Measurements from ENCODE around the gene WSB1. TPM values are rescaled to one million over a fixed set of nuclear protein-coding genes. Genes with fewer than 3 reads are reported as not detected.
A peak's percentile ranks its signal among the peaks of the same experiment; 100 is the strongest.
"Not testable (repeated sequence)": the region's sequence is repeated elsewhere in the genome, so short reads cannot be mapped to it uniquely, and the experiment has no call there.

Gene WSB1
- total RNA-seq, 1 donor from 2014 or later, result 37.5 TPM

DNA sequence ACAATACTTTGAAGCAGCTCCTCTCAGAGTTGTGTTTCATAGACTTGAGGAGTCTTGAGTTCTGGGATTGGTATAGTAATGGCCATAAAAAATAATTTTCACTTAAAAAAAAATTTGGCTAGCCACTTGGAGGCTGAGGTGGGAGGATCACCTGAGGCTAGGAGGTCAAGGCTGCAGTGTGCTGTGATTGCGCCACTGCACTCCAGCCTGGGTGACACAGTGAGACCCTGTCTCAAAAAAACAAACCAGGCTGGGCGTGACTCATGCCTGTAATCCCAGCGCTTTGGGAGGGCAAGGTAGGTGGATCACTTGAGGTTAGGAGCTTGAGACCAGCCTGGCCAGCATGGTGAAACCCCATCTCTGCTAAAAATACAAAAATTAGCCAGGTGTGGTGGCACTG, 14.8 kb upstream of the WSB1 start:
- not testable (repeated sequence) for DNase-seq (ENCODE audit: low spot score); ATAC-seq

DNA sequence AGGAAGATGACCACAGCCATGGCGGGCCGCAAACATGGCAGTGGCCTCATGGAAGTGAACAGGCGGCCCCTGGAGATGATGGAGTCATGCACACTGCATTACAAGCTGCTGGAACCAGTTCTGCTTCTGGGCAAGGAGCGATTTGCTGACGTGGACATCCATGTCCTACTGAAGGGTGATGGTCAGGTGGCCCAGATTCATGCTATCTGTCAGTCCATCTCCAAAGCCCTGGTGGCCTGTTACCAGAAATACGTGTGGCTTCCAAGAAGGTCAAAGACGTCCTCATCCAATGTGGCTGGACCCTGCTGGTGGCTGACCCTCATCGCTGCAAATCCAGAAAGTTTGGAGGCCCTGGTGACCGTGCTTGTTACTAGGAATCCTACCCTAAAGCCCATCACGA, 13.4 kb upstream of the WSB1 start:
- ATAC-seq (no peak), DNase-seq (ENCODE audit: low spot score) (no peak)

DNA sequence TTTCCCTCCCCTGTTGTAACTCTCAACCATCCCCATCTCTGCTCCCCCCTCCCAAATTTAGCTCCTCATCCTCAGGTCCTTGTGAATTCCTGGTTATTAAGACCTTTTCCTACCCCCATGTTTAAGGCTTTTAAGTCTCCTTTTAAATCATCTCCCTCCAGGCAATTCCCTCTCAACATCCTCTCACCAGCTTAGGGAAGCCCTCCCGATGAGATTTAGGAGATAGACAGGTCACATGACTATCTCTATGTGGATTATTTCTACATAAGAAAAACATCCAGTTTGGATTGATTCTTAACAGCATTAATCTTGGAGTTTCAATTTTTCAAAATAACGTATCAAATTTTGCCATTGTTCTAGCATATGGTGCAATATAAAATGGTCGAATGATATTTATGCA, 12.5 kb upstream of the WSB1 start:
- no peak for DNase-seq (ENCODE audit: low spot score)
- ATAC-seq, result no peak

- ATAC-seq (no peak), DNase-seq (ENCODE audit: low spot score) (no peak)
These were observed 11.8 kb upstream of the WSB1 start for GRCh38 chr17:27282054-27282551.

DNA sequence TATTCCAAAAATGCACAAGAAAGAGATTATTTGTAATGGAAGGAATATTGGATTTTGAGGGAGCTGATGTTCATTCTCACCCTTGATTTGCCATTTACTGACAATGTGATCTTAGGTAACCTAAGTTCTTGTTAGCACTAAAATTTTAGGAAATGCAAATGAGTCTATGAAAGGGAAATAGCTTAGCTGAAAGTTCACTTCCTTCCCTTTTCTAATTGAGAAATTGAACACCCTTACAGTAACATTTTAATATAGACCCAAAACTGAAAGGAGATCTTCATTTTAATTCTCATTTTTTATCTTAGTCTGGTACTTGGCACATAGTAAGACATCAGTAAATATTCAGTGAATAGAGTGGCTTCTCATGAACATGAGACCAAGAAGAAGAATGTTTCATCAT, 10.9 kb upstream of the WSB1 start:
- DNase-seq (ENCODE audit: low spot score) (no peak), ATAC-seq (no peak)

DNA sequence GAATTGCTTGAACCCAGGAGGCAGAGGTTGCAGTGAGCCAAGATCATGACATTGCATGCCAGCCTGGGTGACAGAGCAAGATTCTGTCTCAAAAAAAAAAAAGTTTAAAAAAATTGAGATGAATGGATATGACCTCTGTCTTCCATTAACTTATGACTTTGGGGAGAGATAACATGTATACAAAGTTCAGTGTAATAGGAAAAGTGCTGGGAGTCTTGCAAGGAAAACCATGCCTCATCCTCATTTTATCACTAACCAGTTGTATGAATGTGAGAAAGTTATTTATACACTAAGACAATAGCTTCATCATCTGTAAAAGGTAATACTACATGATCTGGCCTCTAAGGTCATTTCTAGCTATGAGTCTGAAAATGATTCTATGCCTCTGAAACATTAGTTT, 10.2 kb upstream of the WSB1 start:
- DNase-seq (ENCODE audit: low spot score), result no peak

GRCh38 chr17:27284811-27285415, 9.0 kb upstream of the WSB1 start:
- ATAC-seq, result peak; percentile 16

More for the DNA sequence above, 10.2 kb upstream of the WSB1 start:
- ATAC-seq, result no peak

GRCh38 chr17:27285516-27285915, 8.4 kb upstream of the WSB1 start:
- ATAC-seq, result no peak

More at GRCh38 chr17:27284811-27285415, 9.0 kb upstream of the WSB1 start:
- no peak for DNase-seq (ENCODE audit: low spot score)

DNA sequence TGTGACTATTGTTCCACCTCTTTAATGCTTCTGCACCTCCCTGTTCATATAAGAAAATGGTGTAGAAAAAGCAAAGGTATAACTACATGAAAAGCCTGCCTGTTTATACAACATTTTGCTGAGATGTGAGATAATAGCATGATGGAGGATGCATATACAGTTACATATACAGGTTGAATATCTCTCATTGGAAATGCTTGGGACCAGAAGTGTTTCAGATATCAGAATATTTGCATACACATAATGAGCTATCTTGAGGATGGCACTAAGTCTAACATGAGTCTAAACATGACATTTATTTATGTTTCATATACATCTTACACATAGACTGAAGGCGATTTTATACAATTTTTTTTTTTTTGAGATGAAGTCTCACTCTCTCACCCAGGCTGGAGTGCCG, 5.7 kb upstream of the WSB1 start:
- ATAC-seq (no peak), DNase-seq (ENCODE audit: low spot score) (no peak)

More at GRCh38 chr17:27285516-27285915, 8.4 kb upstream of the WSB1 start:
- DNase-seq (ENCODE audit: low spot score), result no peak

DNA sequence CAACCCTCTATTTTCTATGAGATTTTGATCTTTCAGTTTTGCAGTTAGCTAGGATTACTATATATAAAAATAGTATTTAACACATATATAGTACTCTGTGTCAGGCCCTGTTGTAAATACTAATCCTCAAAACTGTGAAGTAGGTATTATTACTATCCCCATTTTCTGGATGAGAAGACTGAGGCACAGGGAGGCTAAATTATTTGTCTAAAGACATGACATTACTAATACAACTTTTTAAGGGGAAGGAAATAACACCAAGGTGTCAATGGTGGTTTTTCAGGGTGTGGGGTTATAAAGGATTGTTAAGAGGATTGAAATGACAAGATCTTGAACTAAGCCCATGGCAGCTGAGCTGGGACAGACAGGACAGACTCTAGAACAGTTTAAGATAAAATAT, 4.1 kb upstream of the WSB1 start:
- ATAC-seq, result no peak
- DNase-seq (ENCODE audit: low spot score), result no peak

- ATAC-seq (no peak), DNase-seq (ENCODE audit: low spot score) (no peak)
These were observed 2.9 kb upstream of the WSB1 start for GRCh38 chr17:27290916-27291598.

- DNase-seq (ENCODE audit: low spot score) (no peak), ATAC-seq (no peak)
These were observed 486 bp upstream of the WSB1 start for GRCh38 chr17:27293359-27293897.

- peak; percentile 58 for ATAC-seq
- no peak for DNase-seq (ENCODE audit: low spot score)
These were observed 1.0 kb downstream of the WSB1 start for GRCh38 chr17:27294689-27295630.

GRCh38 chr17:27295945-27296344, 2.0 kb downstream of the WSB1 start:
- ATAC-seq, result no peak
- DNase-seq (ENCODE audit: low spot score), result no peak

GRCh38 chr17:27296428-27296979, 2.6 kb downstream of the WSB1 start:
- DNase-seq (ENCODE audit: low spot score) (no peak), ATAC-seq (no peak)

- DNase-seq (ENCODE audit: low spot score) (no peak), ATAC-seq (no peak)
These were observed 5.6 kb downstream of the WSB1 start for GRCh38 chr17:27299384-27300049.

DNA sequence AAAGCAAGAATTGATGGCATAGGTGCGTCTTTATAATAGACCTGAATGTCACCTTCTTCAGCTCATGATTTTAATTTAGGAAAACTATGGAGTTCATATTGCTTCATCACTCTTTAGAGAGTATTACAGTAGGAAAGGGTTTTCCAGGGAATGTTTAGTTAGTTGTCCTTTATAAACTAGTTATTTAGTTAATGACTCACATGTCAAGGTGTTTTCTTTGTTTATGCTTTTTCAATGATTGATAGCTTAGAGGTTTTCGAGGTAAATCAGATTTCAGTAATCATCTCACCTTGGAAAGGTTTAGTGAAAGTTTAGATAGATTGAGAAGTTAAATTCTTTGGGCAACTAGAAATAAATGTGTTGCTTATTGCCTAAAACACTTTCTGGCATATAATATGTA, 9.8 kb downstream of the WSB1 start:
- ATAC-seq, result no peak
- no peak for DNase-seq (ENCODE audit: low spot score)

DNA sequence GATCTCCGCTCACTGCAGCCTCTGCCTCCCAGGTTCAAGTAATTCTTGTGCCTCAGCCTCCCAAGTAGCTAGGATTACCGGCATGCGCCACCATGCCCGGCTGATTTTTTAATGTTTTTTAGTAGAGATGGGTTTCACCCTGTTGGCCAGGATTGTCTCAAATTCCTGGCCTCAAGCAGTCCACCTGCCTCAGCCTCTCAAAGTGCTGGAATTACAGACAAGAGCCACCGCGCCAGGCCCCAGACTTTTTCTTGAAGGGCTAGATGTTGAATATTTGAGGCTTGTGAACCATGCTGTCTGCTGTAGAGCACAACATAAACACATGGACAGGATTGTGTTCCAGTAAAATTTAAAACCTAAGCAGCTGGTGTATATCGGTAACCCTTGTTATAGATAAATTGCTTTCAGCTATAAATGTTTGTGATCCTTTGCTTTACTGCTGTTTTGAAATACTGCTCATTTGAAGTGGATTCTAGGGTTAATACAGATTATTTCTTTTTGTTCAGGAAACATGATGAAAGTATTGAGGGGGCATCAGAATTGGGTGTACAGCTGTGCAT, 12.4 kb downstream of the WSB1 start:
- ATAC-seq, result no peak
- no peak for DNase-seq (ENCODE audit: low spot score)

DNA sequence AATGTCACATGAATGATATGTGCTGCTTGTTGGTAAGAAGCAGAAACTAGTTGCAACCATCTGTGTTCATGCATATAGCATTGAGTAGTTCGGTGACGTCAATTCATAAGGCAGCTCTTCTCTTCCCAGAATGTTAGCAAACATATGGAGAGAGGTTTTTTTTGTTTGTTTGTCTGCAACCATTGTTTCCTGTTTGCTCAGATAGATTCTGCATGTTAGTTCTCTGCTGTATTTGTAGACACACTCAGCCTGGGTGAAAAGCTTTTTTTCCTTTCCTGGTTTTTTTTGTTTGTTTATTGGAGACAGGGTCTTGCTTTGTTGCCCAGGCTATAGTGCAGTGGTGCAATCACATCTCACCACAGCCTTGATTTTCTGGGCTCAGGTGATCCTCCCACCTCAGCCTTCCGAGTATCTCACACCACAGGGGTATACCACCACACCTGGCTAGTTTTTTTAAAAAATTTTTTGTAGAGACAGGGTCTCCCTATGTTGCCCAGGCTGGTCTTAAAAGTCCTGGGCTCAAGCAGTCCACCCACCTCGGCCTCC, 16.7 kb downstream of the WSB1 start:
- no peak for DNase-seq (ENCODE audit: low spot score)
- ATAC-seq, result no peak

- ATAC-seq (no peak), DNase-seq (ENCODE audit: low spot score) (no peak)
These were observed 19.4 kb downstream of the WSB1 start for GRCh38 chr17:27313301-27313700.

All from left lobe of liver (tissue), 2 donors.